Posterior cingulate gyrus (tissue), 11 donors: ENCODE results near the gene CANT1.

ENCODE experiments used
- DNase-seq, 10 donors: peaks; one replicate each; pipeline versions ENCODE4 v3.0.0 to v3.0.0-alpha.2; 2020 to 2021; ENCODE audit warnings: mixed read lengths in 3 of 10
- intact Hi-C: fragments of 100-400 bp; cut with DNase I; formaldehyde crosslinking; loops from one replicate; pipeline ENCODE4 v1.15.1; 2023

CANT1 gene

DNA sequence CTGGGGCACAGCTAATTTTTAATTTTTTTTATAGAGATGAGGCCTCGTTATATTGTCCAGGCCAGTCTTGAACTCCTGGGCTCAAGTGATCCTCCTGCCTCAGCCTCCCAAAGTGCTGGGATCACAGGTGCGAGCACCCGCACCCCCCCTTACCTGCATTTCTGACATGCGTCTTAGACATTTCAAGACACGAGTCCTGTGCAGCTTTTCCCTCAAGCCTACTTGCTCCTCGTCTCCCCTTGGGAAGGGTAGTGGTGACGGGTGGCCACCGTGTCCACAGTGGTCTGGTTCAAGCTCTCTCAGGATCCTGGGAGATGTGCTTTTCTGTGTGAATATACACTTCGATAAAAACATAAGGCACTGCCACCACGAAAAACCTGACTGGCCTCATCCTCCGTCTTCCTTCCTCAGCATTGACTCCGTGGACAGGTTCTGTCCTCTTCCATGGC lies 9.6 kb downstream of the CANT1 start:
- intact Hi-C loops = no loop called here
- peak in 2 of 10 donors; percentile 27 to 62 for DNase-seq

DNA sequence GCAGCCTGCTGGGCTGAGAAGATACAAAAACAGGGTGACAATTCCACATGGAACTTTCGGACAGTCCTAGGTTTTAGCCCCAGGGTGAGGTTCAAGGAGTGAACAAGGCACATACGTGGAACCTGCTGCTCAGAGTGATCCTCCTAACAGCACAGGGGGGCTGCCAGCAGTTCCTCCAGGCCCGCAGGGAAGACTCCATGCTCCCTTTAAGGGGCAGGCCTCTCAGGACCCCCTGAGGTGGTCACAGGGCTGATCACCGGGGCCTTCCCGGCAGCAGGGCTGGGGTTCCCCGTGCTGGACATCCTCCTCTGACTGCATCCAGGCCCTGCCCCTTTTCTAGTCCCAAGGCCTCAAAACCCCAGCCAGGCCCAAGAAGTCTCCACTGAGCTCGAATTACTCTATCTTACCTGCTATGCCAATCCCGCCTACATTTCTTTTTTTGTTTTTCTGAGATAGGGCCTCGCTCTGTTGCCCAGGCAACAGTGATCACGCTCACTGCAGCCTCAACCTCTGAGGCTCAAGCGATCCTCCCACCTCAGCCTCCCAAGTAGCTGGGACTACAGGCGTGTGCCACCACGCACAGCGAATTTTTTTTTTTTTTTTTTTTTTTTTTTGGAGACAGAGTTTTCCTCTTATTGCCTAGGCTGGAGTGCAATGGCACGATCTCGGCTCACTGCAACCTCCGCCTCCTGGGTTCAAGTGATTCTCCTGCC lies 10.4 kb downstream of the CANT1 start:
- peak in 2 of 10 donors; percentile 23 to 59 for DNase-seq
- intact Hi-C loops = no loop called here

DNA sequence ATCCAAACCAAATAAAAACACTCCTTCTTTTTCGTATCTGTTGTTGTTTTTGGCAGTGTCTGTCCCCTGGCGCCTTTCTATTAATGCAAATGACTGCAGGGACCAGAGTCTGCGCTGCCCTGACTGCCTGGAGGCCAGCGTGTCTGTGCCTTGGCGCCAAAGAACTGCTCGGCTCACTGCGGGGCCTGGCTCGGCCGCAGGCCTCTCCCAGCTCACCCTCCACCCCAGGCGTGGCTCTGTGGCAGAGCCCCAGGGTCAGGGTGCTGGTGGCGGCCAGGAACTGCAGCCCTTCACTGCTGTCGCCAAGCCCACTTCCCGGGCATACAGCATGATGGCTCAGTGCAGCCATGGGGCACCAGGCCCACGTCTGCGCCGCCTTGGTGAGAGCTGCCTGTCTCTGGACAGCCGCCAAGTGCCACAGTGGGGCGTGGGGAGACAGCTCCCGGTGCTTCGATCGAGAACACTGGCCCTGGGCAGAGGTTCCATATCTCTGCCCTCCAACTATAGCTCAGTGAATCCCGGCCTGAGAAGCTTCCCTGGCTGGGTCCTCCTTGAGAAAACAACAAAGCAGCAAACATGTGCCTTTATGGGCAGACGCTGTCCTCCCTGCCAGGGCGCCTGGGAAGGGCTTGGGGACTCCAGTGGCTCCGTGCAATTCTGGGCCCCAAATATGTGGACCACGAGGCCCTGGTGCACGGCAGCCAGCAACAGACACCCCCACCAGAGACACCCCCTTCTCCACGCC lies 11.1 kb downstream of the CANT1 start:
- intact Hi-C loops = no loop called here
- peak in 3 of 10 donors; percentile 59 to 89 (median 86) for DNase-seq

DNA sequence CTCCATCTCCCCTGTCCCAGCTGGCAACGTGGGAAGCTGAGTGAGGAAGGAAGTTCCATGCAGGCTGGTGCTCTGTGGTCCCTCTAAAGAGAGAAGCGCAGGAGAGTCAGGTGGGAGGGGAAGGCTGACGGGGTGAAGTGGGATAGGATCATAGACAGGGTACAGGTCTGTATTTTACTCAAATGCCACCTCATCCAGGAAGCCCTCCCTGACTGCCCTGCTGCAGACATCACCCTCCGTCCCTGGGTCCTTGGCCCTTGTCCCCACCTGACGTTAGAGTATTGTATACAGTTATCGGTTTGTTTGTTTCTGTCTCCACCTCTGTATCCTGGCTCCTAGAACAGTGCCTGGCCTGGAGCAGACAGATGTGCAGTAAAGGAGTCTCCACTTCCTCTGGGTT lies 11.7 kb downstream of the CANT1 start:
- intact Hi-C loops = no loop called here
- peak in 2 of 10 donors; percentile 30 to 42 for DNase-seq

DNA sequence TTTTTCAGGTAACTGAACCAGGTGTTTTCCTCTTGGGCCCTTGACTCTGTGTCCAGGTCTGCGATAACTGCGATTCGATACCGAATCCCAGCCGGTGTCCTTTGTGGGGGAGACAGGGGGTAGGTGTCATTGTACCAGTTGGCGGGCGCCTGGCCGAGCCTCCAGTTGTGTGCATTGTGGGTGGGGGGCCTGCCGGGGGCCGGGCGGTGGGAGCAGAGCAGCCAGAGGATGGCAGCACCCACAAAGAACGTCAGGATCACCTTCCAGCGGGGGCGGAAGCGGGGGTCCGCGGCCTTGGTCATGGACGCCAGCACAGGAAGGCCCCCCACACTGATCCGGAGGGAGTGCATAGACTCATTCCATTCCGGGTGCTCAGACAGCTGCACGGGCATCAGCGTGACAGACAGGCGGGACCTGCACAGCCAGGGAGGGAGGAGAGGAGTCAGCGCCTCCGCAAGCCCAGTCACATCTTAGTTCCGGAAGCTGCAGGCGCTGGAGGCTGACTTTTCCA lies 12.3 kb downstream of the CANT1 start:
- peak in 2 of 10 donors; percentile 74 to 80 for DNase-seq
- intact Hi-C loops = no loop called here

DNA sequence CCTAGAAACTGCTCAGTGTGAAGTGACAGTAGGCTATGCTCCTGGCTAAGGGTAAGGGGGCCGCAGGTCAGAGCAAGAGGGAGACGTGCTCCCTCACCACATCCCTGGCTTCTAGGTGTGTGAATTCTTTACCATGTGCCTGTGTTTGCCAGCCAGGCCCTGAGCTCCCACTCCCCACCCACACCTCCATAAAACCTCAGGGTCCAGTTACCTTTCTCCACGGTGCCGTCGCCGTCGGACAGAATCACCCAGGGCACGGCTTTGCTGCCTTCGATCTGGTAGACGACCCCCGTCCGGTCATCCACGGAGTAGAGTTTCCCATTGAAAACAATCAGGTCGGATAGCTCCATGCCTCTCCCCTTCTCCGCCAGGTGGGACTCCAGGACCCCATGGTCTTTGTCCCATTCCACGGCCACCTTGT lies 12.8 kb downstream of the CANT1 start:
- peak in 2 of 10 donors; percentile 44 to 76 for DNase-seq
- intact Hi-C loops = no loop called here

DNA sequence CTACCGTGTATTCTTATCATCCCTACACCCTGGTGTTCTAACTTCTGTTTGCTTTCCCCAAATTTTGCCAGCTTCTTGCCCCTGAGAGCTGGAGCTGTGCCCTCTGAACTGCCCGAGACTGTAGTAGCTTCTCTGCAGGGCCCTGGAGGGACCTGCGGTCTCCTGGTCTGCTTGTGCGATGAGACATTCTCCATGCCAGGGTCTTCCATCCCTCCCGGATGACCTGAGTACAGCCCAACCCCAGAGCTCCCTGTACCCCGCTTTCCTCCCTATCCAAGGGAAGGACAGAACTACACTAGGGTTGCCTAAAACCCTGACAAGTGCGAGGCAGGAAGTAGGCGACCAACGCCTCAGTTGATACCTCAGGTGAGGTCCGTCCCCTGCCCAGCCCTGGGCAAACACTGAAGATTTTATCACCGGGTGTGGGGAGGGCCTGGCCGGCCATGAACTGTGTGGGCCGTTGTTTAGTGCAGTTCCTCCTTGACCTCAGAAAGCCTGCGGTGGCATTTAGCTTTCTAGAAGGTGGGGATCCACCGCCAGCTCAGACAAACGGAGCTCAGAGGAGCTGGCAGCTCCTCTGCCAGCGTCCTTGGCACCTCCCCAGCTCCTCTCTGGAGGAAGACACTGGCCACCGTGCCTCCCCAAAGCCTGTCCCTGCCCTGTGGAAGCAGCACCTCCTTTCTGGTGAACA lies 13.7 kb downstream of the CANT1 start:
- intact Hi-C loops = no loop called here
- DNase-seq = peak in 6 of 10 donors; percentile 52 to 92 (median 70)

DNA sequence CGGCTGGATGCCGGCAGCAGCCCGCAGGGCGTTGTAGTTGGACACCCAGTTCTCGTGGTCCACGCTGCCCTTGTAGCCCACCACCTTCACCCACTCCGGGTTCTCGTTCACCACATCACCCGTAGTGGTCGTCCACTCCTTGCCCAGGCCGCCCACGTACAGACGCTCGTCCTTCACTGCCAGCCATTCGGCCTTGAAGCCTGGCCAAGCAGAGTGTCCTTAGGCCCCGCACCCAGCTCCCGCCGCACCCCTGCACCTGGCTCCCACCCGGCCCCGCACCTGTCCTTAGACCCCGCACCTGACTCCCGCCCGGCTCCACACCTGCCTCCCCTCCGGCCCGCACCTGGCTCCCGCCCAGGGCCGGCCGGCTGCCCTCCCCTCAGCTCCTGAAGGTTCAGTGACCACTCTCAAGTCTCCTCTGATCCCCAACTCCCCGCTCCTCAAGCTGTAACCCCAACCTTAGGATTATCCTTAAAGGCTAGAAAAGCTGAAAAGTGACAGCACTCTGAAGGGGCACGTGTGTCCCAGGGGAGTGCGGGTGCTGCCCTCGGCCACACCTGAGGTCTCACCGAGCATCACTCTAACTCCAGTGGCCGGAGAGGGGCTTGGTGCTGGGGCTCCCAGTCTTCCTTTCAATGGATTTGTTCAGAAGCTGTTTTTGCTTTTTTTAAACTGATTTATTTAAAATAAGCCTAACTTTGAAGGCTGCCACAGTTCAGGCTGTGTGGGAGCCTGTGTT lies 14.4 kb downstream of the CANT1 start:
- intact Hi-C loops = no loop called here

DNA sequence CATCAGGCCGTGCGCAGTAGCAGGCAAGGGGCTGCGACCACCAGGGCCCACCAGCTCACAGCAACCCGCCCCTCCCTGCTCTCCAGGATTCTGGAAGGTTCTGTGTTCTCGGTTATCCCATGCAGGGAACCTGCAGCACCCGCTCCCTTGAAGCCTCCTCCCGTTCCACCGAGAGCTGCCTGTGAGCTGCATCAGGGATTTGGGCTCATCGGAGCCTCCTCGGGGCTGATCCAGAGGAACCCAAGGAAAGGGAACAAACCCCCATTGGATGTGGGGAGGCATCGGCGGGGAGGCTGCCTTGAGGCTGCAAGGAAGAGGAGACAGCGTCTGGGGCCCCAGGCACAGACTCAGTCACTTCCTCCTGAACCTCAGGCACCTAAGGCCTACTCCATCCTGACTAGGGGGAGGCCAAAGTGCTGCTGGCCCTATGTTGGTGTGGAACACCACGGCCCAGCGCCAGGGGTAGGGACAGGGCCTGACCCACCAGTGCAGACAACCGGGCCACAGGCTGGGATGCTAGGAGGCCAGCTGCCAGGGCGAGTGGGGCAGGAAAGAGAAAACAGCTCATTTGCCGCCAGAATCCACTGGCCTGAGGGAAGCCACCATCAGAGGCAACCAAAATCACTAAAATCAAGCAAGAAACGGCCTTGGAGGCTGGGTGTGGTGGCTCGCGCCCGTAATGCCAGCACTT lies 15.4 kb downstream of the CANT1 start:
- peak in 3 of 10 donors; percentile 8 to 80 (median 74) for DNase-seq
- intact Hi-C loops = no loop called here

More for the DNA sequence above, 14.4 kb downstream of the CANT1 start:
- peak in 2 of 10 donors; percentile 77 to 82 for DNase-seq

DNA sequence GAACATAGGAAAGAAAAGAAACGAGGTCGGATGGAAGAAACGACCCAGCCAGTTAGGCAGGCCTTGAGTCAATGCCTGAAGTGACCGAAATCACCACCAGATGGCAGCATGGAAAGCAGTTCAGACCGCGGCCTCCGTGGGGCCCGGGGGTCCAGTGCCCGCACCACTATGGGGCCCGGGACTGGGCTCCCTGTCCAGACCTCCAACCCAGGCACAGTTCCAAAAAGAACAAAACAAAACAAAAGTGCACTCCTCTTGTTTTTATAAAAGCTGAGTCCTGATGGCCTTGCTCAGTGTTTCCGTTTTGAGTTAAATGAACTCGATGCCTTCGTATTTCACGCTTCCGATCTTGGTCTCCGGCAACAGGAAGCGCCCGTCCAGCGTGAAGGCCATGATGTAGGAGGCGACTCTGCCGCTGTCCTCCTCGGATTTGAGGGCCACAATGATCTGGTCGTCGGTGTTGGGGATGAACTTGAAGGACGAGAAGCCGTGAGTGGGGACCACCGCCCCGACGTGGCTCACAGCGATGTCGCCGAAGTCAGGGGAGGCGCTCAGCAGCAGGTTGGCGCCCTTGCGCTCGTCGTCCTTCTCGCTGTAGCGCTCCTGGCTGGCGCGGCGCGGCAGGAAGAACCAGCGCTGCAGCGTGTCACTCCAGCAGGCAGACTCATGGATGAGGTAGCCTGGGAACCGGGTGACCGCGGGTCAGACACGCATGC lies 16.2 kb downstream of the CANT1 start:
- intact Hi-C loops = no loop called here
- DNase-seq = peak in 8 of 10 donors; percentile 55 to 92 (median 72)

DNA sequence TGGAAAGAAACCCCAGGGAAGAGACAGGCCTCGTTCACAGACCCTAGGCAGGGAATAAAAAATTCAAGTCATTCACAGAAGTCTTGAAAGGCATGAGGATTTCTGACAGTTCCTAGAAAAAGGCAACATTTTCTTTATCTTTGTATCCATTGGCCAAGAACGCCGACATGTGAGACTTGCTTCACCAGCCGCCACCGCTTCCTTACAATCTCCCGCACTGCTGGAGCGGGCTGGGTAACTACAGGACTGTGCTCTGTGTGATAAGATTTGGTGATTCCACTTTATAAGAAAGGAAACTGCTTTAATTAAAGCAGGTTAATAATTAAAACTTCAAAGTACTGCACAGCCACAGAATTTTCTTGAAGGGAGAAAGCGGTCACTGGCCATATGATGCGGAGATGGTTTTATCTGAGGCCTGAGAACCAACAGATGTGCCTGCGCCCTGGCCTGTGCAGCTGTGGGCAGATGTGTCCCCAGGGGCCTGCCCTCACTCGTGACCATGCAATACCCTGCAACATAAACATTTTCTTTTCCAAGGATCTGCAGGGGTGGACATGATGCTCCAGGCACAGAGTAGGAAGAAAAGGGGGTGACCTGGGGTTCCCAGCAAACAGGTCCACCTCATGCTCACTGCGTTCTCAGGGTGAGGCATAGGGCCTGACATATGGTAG lies 16.9 kb downstream of the CANT1 start:
- peak in 4 of 10 donors; percentile 4 to 66 (median 56) for DNase-seq
- intact Hi-C loops = no loop called here

DNA sequence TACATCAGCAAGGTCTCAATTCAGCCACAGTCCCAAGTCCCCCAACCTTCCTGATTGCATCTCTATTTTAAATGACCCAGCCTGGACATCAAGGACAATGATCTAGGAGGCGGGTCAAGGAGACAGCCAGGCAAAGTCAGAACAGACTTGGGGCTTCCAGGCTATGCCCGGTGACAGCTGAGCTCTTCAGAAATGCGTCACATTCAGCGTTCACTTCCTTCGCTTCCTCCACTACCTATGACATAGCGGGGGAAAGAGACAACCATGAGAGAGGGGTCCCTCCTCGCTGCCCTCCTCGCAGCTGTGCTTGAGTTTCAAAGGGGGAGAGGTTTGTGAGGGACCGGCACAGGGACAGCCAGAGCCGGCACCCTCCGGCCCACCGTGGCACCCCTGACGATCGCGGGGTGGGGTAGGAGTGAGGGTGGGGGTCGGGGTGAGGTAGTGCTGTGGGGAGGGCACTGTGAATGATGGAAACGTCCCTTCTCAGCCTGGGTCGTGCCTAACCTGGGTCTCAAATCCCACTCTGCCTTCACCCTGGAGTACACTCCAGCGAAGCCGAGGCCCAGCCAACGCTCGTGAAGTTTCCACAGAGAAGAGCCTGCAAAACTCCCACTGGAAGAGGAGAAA lies 17.5 kb downstream of the CANT1 start:
- peak in 4 of 10 donors; percentile 13 to 67 (median 49) for DNase-seq
- intact Hi-C loops = no loop called here

DNA sequence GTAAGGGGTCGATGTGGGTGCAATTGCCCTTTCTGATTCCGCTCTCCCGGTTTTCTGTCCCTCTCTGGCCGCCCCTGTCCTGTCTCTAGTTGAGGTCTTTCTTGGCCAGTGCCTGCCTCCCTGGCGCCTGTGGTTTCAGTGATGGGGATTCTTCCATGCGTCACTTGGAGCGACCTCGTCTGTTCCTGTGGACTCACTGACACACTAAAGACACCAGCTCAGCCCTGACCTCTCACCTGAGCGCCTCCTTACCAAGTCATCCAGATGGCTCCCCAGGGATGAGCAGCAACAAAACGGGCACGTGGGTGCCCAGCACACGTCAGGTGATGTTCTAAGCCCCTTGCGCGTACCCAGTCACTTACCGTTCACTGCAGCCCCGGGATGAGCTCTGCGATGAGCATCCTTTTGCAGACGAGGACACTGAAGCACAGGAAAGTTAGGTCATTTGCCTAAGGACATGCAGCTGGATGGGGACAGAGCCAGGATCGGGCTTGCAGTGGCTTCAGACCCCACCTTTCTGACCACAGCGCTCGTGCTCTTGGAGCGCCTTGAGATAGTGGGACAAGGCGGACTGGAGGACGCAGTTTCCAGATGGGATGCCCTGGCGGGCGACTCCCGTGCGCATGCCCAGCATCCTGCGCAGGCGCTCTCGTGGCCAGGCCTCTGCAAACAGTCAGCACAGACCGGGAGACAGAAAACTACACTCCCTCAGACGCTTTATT lies 18.4 kb downstream of the CANT1 start:
- intact Hi-C loops = no loop called here
- DNase-seq = peak in 5 of 10 donors; percentile 7 to 48 (median 22)

DNA sequence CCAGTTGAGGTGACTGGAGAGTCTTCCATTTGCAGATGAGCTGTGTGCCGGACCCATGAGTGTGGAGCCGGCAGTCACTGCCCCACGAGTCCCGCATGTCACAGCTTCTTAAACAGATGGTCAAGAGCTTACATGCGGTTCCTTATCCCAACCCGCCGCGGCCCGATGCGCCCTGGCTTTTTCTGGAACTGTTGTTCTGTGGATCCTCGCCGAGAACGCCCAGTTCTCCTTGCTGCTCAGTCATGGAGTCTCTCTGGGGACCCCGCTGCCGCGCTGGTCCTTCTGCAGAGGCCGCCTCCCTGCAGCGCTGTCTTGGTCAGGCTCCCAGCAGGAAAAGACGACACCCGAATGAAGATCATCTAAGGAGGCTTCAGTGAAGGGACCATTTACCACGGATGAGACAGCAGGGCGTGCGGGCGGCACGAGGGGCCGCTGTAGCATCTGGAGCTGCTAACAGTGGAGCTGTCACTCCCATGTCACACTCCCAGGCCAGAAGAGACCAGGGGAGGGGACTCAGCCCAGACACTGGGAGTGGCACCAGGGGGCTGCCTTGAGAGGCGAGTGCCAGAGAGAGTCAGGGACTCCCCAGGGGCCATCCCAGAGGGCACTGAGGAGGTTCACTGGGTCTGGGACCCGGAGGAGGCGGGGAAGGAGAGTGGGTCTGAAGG lies 19.1 kb downstream of the CANT1 start:
- DNase-seq = peak in 5 of 10 donors; percentile 8 to 79 (median 67)
- intact Hi-C loops = no loop called here

DNA sequence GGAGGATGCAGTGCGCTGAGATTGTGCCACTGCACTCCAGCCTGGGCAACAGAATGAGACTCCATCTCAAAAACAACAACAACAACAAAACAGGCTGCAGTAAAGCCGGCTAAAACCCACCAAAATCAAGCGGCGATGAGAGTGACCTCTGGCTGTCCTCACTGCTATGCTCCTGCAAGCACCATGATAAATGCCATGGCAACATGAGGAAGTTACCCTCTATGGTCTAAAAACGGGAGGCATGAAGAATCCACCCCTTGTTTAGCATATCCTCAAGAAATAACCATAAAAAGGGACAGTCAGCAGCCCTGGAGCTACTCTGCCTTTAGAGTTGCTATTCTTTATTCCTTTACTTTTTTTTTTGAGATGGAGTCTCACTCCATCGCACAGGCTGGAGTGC lies 21.4 kb downstream of the CANT1 start:
- intact Hi-C loops = no loop called here
- peak in 1 of 10 donors; percentile 44 for DNase-seq

DNA sequence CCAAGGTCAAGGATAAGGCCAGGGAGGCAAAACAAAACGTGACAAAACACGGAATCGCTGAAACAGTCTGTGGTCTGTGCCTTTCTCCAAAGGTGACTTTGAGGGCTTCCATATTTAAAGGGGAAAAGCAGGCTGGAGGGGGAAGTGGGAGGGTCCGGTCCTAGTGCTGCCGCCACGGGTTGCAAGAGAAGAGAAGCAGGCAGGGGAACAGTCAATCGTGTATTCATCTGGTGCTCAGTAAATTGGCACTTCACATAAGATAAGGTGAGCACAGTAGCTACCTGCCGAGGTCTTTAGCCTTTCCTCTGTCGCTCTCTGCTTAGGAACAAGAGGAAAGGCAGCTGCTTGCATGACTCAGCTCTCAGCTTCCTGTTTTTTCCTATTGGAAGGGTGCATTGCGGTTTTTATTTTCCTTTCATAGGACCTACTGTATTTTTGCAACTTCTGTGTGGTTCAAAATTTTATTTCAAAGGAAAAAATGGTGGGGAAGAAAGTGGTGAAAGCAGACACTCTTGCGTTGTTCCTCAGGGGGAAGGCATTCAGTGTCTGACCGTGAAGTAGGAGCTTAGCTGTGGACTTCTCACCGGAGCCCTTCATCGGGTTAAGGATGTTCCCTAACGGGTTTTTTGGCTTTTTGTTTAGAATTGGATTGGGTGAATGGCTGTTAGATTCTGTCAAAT lies 22.8 kb downstream of the CANT1 start:
- DNase-seq = peak in 2 of 10 donors; percentile 74 to 75
- intact Hi-C loops = no loop called here
